ENCODE measurements around the gene ATP6V0D1. TPM values are rescaled to one million over a fixed set of nuclear protein-coding genes. Genes with fewer than 3 reads are reported as not detected.

Gene ATP6V0D1
- polyA plus RNA-seq, 3 donors, result 354 to 687 (median 631) TPM

- Histone ChIP-seq H3K9me3 (replicated peaks in 1 of 2; ENCODE audit: control insufficient read depth in 1 of 2, insufficient read depth in 1 of 2, low read length in 2 of 2) (peaks cover 0 to 9% of the 10 kb centered on the region in 2 donors), H3K36me3 (replicated peaks in 1 of 2; ENCODE audit: control insufficient read depth in 1 of 2, insufficient read depth in 2 of 2, low read length in 2 of 2) (no peaks in the 10 kb centered on the region), H3K4me3 (replicated peaks in 1 of 3; ENCODE audit: low read depth in 2 of 3, low read length in 3 of 3) (peak overlapping the region in 1 of 3 experiments; percentile 69), H2AFZ (ENCODE audit: insufficient read depth, low read depth, low read length, poor library complexity, severe bottlenecking) (peak overlapping the region; percentile 13), H3K79me2 (ENCODE audit: insufficient read depth, low read length) (no peaks in the 10 kb centered on the region), H3K27me3 (ENCODE audit: control insufficient read depth in 2 of 2, insufficient read depth in 2 of 2, low read length in 2 of 2) (peaks cover 22 to 57% of the 10 kb centered on the region in 2 donors), H4K20me1 (ENCODE audit: insufficient read depth, low read length) (peaks cover 62% of the 10 kb centered on the region), H3K27ac (ENCODE audit: low read depth in 1 of 2, low read length in 2 of 2) (no peak overlapping the region), H3K4me2 (replicated peaks; ENCODE audit: extremely low read depth, low read length, poor library complexity, severe bottlenecking) (peak overlapping the region; percentile 94), H3K4me1 (ENCODE audit: control insufficient read depth in 1 of 2, insufficient read depth in 2 of 2, low read length in 2 of 2) (peaks cover 15 to 23% of the 10 kb centered on the region in 2 donors), H3K9ac (ENCODE audit: insufficient read depth, low read length, poor library complexity, severe bottlenecking) (peak overlapping the region; percentile 40)
- Mint-ChIP-seq H3K36me3 (peaks cover 18 to 24% of the 10 kb centered on the region in 2 donors), H3K4me3 (peak overlapping the region; percentile 71 to 90), H3K27me3 (ENCODE audit: low read depth in 3 of 3) (peaks cover 54 to 70% (median 61%) of the 10 kb centered on the region in 3 donors), H3K9me3 (peaks cover 0 to 21% (median 3%) of the 10 kb centered on the region in 7 donors), H3K27ac (no peak overlapping the region), H3K4me1 (peaks cover 19% of the 10 kb centered on the region)
- WGBS (ENCODE audit: insufficient coverage), result 33% methylated on average over 8 of the region's 13 CpGs
- intact Hi-C loops (cut with micrococcal nuclease), result loop anchor here (2.0 to 5.0 kb wide), 2 partner anchors 35 to 37 kb away; no protein-coding TSS in a partner anchor
- no peak for DNase-seq
- TF ChIP-seq CTCF (IDR thresholded peaks at IDR 0.05), result no peak
These were observed 51.0 kb downstream of the ATP6V0D1 start for GRCh38 chr16:67429799-67430503.

GRCh38 chr16:67429053-67429798 is 51.7 kb downstream of the ATP6V0D1 start:
- peaks cover 22 to 64% of the 10 kb centered on the region in 2 donors for H3K27me3 ChIP-seq (ENCODE audit: control insufficient read depth in 2 of 2, insufficient read depth in 2 of 2, low read length in 2 of 2)
- no peak overlapping the region for H3K27ac ChIP-seq (ENCODE audit: low read depth in 1 of 2, low read length in 2 of 2)
- no peaks in the 10 kb centered on the region for H3K36me3 ChIP-seq (replicated peaks in 1 of 2; ENCODE audit: control insufficient read depth in 1 of 2, insufficient read depth in 2 of 2, low read length in 2 of 2)
- Mint-ChIP-seq H3K27me3 (ENCODE audit: low read depth in 3 of 3) (peaks cover 58 to 75% (median 63%) of the 10 kb centered on the region in 3 donors), H3K36me3 (peaks cover 16 to 19% of the 10 kb centered on the region in 2 donors), H3K4me1 (peaks cover 16% of the 10 kb centered on the region), H3K4me3 (peak overlapping the region in 1 of 2 donors; percentile 76), H3K27ac (peak overlapping the region in 1 of 7 donors; percentile 74), H3K9me3 (peaks cover 0 to 21% (median 3%) of the 10 kb centered on the region in 7 donors)
- H3K4me1 ChIP-seq (ENCODE audit: control insufficient read depth in 1 of 2, insufficient read depth in 2 of 2, low read length in 2 of 2), result peaks cover 14 to 18% of the 10 kb centered on the region in 2 donors
- H3K9me3 ChIP-seq (replicated peaks in 1 of 2; ENCODE audit: control insufficient read depth in 1 of 2, insufficient read depth in 1 of 2, low read length in 2 of 2), result peaks cover 0 to 9% of the 10 kb centered on the region in 2 donors
- no peak overlapping the region for H3K9ac ChIP-seq (ENCODE audit: insufficient read depth, low read length, poor library complexity, severe bottlenecking)
- no peak overlapping the region for H3K4me2 ChIP-seq (replicated peaks; ENCODE audit: extremely low read depth, low read length, poor library complexity, severe bottlenecking)
- intact Hi-C loops (cut with micrococcal nuclease), result loop anchor here (2.0 to 5.0 kb wide), 2 partner anchors 36 to 38 kb away; no protein-coding TSS in a partner anchor
- DNase-seq, result no peak
- no peak overlapping the region for H3K4me3 ChIP-seq (replicated peaks in 1 of 3; ENCODE audit: low read depth in 2 of 3, low read length in 3 of 3)
- no peak overlapping the region for H2AFZ ChIP-seq (ENCODE audit: insufficient read depth, low read depth, low read length, poor library complexity, severe bottlenecking)
- TF ChIP-seq CTCF (IDR thresholded peaks at IDR 0.05), result no peak
- WGBS (ENCODE audit: insufficient coverage), result 77% methylated on average over 3 of the region's 3 CpGs
- H4K20me1 ChIP-seq (ENCODE audit: insufficient read depth, low read length), result peaks cover 55% of the 10 kb centered on the region
- H3K79me2 ChIP-seq (ENCODE audit: insufficient read depth, low read length), result no peaks in the 10 kb centered on the region
